ENCODE data around the gene SMURF1.

- TF ChIP-seq CTCF (IDR thresholded peaks at IDR 0.05) (no peak), POLR2A (IDR thresholded peaks at IDR 0.05) (no peak)
Measured at GRCh38 chr7:99125505-99125865, 18.4 kb downstream of the SMURF1 start.
